H1 (cell line): ENCODE measurements around the gene ALDH1A2. TPM values are rescaled to one million over a fixed set of nuclear protein-coding genes. Genes with fewer than 3 reads are reported as not detected.

Experiments used
- ATF3 ChIP-seq: IDR thresholded peaks from 2 replicates; pipeline ENCODE4 v1.6.1; 2011; ENCODE audit warnings: low read depth, mild to moderate bottlenecking, low read length; ENCODE audit not compliant: insufficient read depth
- CBX8 ChIP-seq: fragments of 300-800, 300-1000 bp; sonication (generic); IDR thresholded peaks from 2 replicates; pipeline ENCODE4 v1.7.1; 2016; ENCODE audit warnings: low read depth, low read length, borderline replicate concordance
- GTF2F1 ChIP-seq: IDR thresholded peaks from 2 replicates; pipeline ENCODE4 v1.6.1; 2012; ENCODE audit warnings: low read depth, low read length, improper control_type of control experiment, borderline replicate concordance
- HDAC2 ChIP-seq, 2 experiments: fragments of 300-600 bp in 1 of 2; sonication (generic) in 1 of 2; IDR thresholded peaks; 2 replicates each; pipeline ENCODE4 v1.6.1; 2011 to 2012; ENCODE audit warnings: low read depth in 2 of 2, low read length in 2 of 2, mild to moderate bottlenecking in 2 of 2, moderate library complexity in 2 of 2, borderline replicate concordance in 1 of 2, inconsistent platforms in 1 of 2
- NRF1 ChIP-seq: IDR thresholded peaks from 2 replicates; pipeline ENCODE4 v1.6.1; 2011; ENCODE audit warnings: mild to moderate bottlenecking, low read depth, low read length, improper control_type of control experiment
- SP1 ChIP-seq: IDR thresholded peaks from 2 replicates; pipeline ENCODE4 v1.6.1; 2011; ENCODE audit warnings: low read depth, low read length
- TEAD4 ChIP-seq: IDR thresholded peaks from 2 replicates; pipeline ENCODE4 v1.6.1; 2012; ENCODE audit warnings: low read depth, low read length, inconsistent platforms, mixed read lengths
- polyA plus RNA-seq, 7 experiments: library from polyadenylated mRNA; depleted of rRNA in 3 of 7; stranded (reverse) in 5 of 7; unstranded in 2 of 7; fragments of >200 nt in 5 of 7; fragments of 200-250 nt in 2 of 7; gene quantifications; 1 replicate in 5 of 7; 2 replicates in 1 of 7; 4 replicates in 1 of 7; pipeline versions ENCODE4 v1.2.1 to v1.2.3, GENCODE V29; 2011 to 2013; ENCODE audit warnings: missing spikeins in 2 of 7, mixed read lengths in 2 of 7
- total RNA-seq: library from RNA; stranded (reverse); fragmentation: NEBNext Ultra II Directional; extraction: Animal tissue kit (Norgen Biotek cat#: 25700); gene quantifications from 2 replicates; pipeline ENCODE4 v1.2.1, GENCODE V29; 2021

ALDH1A2 gene
- total and polyA plus RNA-seq, 2 of the 8 experiments (the other 6 are each of a cell fraction or from before 2014, with no cell fraction given) = 0.06 to 0.24 TPM

- TF ChIP-seq SP1 = no peak
- no peak for TF ChIP-seq HDAC2 (IDR thresholded peaks at IDR 0.05; ENCODE audit: borderline replicate concordance in 1 of 2, low read depth in 2 of 2, low read length in 2 of 2)
- TF ChIP-seq ATF3 = no peak
- no peak for TF ChIP-seq NRF1
- no peak for TF ChIP-seq GTF2F1
- no peak for TF ChIP-seq CBX8
- no peak for TF ChIP-seq TEAD4
- TF ChIP-seq, all 59 proteins: peak for 0
Observed at GRCh38 chr15:57931570-57931969, 133.9 kb downstream of the ALDH1A2 start (continued).
